Measurements from ENCODE around the gene GRAMD1A.
A peak's percentile ranks its signal among the peaks of the same experiment; 100 is the strongest.

The GRAMD1A gene

GRCh38 chr19:35032356-35032865, 32.3 kb downstream of the GRAMD1A start:
- H3K27ac ChIP-seq: no peak overlapping the region
- no peak for TF ChIP-seq CTCF (conservative IDR thresholded peaks at IDR 0.05)
- TF ChIP-seq ZFX (IDR thresholded peaks at IDR 0.05): no peak

GRCh38 chr19:35033067-35034004, 33.2 kb downstream of the GRAMD1A start:
- TF ChIP-seq CTCF (conservative IDR thresholded peaks at IDR 0.05) (no peak), ZFX (IDR thresholded peaks at IDR 0.05) (no peak)
- no peak overlapping the region for H3K27ac ChIP-seq

- TF ChIP-seq ZFX (IDR thresholded peaks at IDR 0.05) (no peak), CTCF (conservative IDR thresholded peaks at IDR 0.05) (no peak)
These were observed 33.9 kb downstream of the GRAMD1A start for GRCh38 chr19:35034005-35034502.

GRCh38 chr19:35034588-35035382, 34.7 kb downstream of the GRAMD1A start:
- no peak overlapping the region for H3K27ac ChIP-seq
- no peak for TF ChIP-seq ZFX (IDR thresholded peaks at IDR 0.05)
- no peak for TF ChIP-seq CTCF (conservative IDR thresholded peaks at IDR 0.05)

More at GRCh38 chr19:35034005-35034502, 33.9 kb downstream of the GRAMD1A start:
- H3K27ac ChIP-seq: no peak overlapping the region

- TF ChIP-seq ZFX (IDR thresholded peaks at IDR 0.05) (no peak), CTCF (conservative IDR thresholded peaks at IDR 0.05) (no peak)
- H3K27ac ChIP-seq: no peak overlapping the region
These were observed 37.8 kb downstream of the GRAMD1A start for GRCh38 chr19:35037716-35038622.

GRCh38 chr19:35038623-35039512, 38.7 kb downstream of the GRAMD1A start:
- peak overlapping the region; percentile 3; the same call in 1 of the 2 replicates for H3K27ac ChIP-seq

More at GRCh38 chr19:35038623-35039512, 38.7 kb downstream of the GRAMD1A start:
- no peak for TF ChIP-seq CTCF (conservative IDR thresholded peaks at IDR 0.05)
- no peak for TF ChIP-seq ZFX (IDR thresholded peaks at IDR 0.05)
